CD4-positive, alpha-beta T cell treated with Interleukin-10 for 1 hour (primary cell): Measurements from ENCODE around the gene IGLON5.

Experiments
- DNase-seq: peaks from one replicate; pipeline ENCODE4 v3.0.0-alpha.2; 2020

The IGLON5 gene

GRCh38 chr19:51311351-51312257, at the start of gene IGLON5:
Gene IGLON5, plus strand, starts transcription at chr19:51311644. Its CDS starts 204 bp downstream, at chr19:51311848.
- no peak for DNase-seq

- DNase-seq = no peak
Measured at GRCh38 chr19:51263808-51264207, 47.6 kb upstream of the IGLON5 start.

- DNase-seq = no peak
Measured at GRCh38 chr19:51271067-51271466, 40.4 kb upstream of the IGLON5 start.

GRCh38 chr19:51272183-51272810, 39.1 kb upstream of the IGLON5 start:
- peak; percentile 6 for DNase-seq

- no peak for DNase-seq
Measured at GRCh38 chr19:51274049-51274770, 37.2 kb upstream of the IGLON5 start.

GRCh38 chr19:51277112-51277511, 34.3 kb upstream of the IGLON5 start:
- no peak for DNase-seq

- no peak for DNase-seq
Measured at GRCh38 chr19:51282335-51282734, 29.1 kb upstream of the IGLON5 start.

- no peak for DNase-seq
Measured at GRCh38 chr19:51285682-51286081, 25.8 kb upstream of the IGLON5 start.

- DNase-seq = no peak
Measured at GRCh38 chr19:51289635-51290034, 21.8 kb upstream of the IGLON5 start.

GRCh38 chr19:51292971-51293370, 18.5 kb upstream of the IGLON5 start:
- no peak for DNase-seq

GRCh38 chr19:51293571-51294210, 17.8 kb upstream of the IGLON5 start:
- no peak for DNase-seq

- DNase-seq = no peak
Measured at GRCh38 chr19:51294211-51294976, 17.1 kb upstream of the IGLON5 start.

GRCh38 chr19:51294977-51295375, 16.5 kb upstream of the IGLON5 start:
- no peak for DNase-seq

- DNase-seq = no peak
Measured at GRCh38 chr19:51295382-51296126, 15.9 kb upstream of the IGLON5 start.

- DNase-seq = no peak
Measured at GRCh38 chr19:51296336-51297093, 14.9 kb upstream of the IGLON5 start.

GRCh38 chr19:51297406-51297805, 14.0 kb upstream of the IGLON5 start:
- DNase-seq = no peak

GRCh38 chr19:51301266-51301665, 10.2 kb upstream of the IGLON5 start:
- no peak for DNase-seq

GRCh38 chr19:51305479-51305878, 6.0 kb upstream of the IGLON5 start:
- DNase-seq = no peak

GRCh38 chr19:51316688-51317087, 5.2 kb downstream of the IGLON5 start:
- DNase-seq = no peak

GRCh38 chr19:51317376-51317775, 5.9 kb downstream of the IGLON5 start:
- no peak for DNase-seq

- no peak for DNase-seq
Measured at GRCh38 chr19:51317968-51318367, 6.5 kb downstream of the IGLON5 start.
